K562 (cell line): ENCODE measurements around the gene CPSF6. TPM values are rescaled to one million over a fixed set of nuclear protein-coding genes. Genes with fewer than 3 reads are reported as not detected.

Experiments
- ATAC-seq: fragments of 200-7000 bp; cut with Tn5 transposase; 3 replicates; pipeline ENCODE4 v1.9.1; 2020; ENCODE audit warnings: moderate library complexity
- BruUV-seq: library from RNA; stranded (reverse); fragments of 400-500 nt; replicated peaks from 2 replicates; lab custom pipeline; 2021; lab: Mats Ljungman, UMichigan
- CTCF ChIA-PET: fragments of 300-600 bp; formaldehyde crosslinking; extraction: SDS; loops from one replicate; lab custom pipeline; 2021; ENCODE audit warnings: low intra/inter-chr PET ratio; lab: Yijun Ruan, JAX
- POLR2A ChIA-PET: fragments of 300-600, 350-650 bp; sonication (Branson Sonifier 250); formaldehyde crosslinking; extraction: SDS; loops from one replicate; lab custom pipeline; 2021; ENCODE audit warnings: antibody characterized with exemption, inconsistent platforms; lab: Yijun Ruan, JAX
- DNase-seq, 4 experiments: peaks; one replicate each; pipeline versions ENCODE4 v3.0.0 to v3.0.0-alpha.2; 2011 to 2018; ENCODE audit warnings: low spot score in 3 of 4, mixed read lengths in 3 of 4; ENCODE audit errors: extremely low read depth in 1 of 4
- FAIRE-seq: peaks from 2 replicates; lab custom pipeline; 2011; peaks lifted over from hg19 to GRCh38; lab: Jason Lieb, UNC
- H2AFZ ChIP-seq: 2 replicates; pipeline ENCODE4 v1.6.0; 2011; ENCODE audit warnings: low read depth, low read length, control low read depth, inconsistent platforms
- H3K27ac ChIP-seq: fragments of 200-600 bp; 3 replicates; pipeline ENCODE4 v1.8.0; 2011; ENCODE audit warnings: low read depth, mild to moderate bottlenecking, control low read depth, inconsistent platforms, low read length, moderate library complexity, mixed read lengths; ENCODE audit errors: extremely low read depth
- H3K27me3 ChIP-seq, 2 experiments: fragments of 300-600 bp in 1 of 2; 2 replicates in 1 of 2; 3 replicates in 1 of 2; pipeline versions ENCODE4 v1.6.0 to v1.8.0; 2011; ENCODE audit warnings: inconsistent platforms in 2 of 2, low read length in 2 of 2, mild to moderate bottlenecking in 1 of 2, mixed read lengths in 1 of 2, moderate library complexity in 1 of 2; ENCODE audit not compliant: control insufficient read depth in 2 of 2, insufficient read depth in 2 of 2
- H3K36me3 ChIP-seq: fragments of 300-600 bp; 3 replicates; pipeline ENCODE4 v1.8.0; 2011; ENCODE audit warnings: mild to moderate bottlenecking, low read length, inconsistent platforms; ENCODE audit not compliant: control insufficient read depth, insufficient read depth
- H3K4me1 ChIP-seq, 2 experiments: fragments of 200-600 bp in 1 of 2; replicated peaks in 1 of 2; 2 replicates in 1 of 2; 3 replicates in 1 of 2; pipeline versions ENCODE4 v1.5.1 to v1.8.0; 2011; ENCODE audit warnings: inconsistent platforms in 2 of 2, low read length in 2 of 2, mild to moderate bottlenecking in 1 of 2, mixed read lengths in 1 of 2, moderate library complexity in 1 of 2; ENCODE audit not compliant: control insufficient read depth in 2 of 2, insufficient read depth in 2 of 2
- H3K4me2 ChIP-seq: 2 replicates; pipeline ENCODE4 v1.6.1; 2011; ENCODE audit warnings: low read length, control low read depth, inconsistent platforms, mixed read lengths; ENCODE audit not compliant: insufficient read depth
- H3K4me3 ChIP-seq: fragments of 200-600 bp; sonication (generic), shearing (Covaris generic); 2 replicates; pipeline ENCODE4 v1.5.1; 2016; ENCODE audit warnings: control low read depth, inconsistent platforms
- H3K79me2 ChIP-seq: fragments of 200-600 bp; 3 replicates; pipeline ENCODE4 v1.8.0; 2011; ENCODE audit warnings: low read length, inconsistent platforms; ENCODE audit not compliant: control insufficient read depth, insufficient read depth
- H3K9ac ChIP-seq, 2 experiments: 2 replicates each; pipeline versions ENCODE4 v1.6.0 to v1.6.1; 2011; ENCODE audit warnings: low read depth in 2 of 2, low read length in 2 of 2, control low read depth in 1 of 2, inconsistent platforms in 1 of 2, mild to moderate bottlenecking in 1 of 2, mixed read lengths in 1 of 2; ENCODE audit not compliant: insufficient read depth in 1 of 2
- H3K9me1 ChIP-seq: one replicate; pipeline ENCODE4 v1.6.0; 2011; ENCODE audit warnings: inconsistent platforms, mild to moderate bottlenecking, low read length, moderate library complexity; ENCODE audit not compliant: control insufficient read depth, insufficient read depth
- H3K9me3 ChIP-seq: replicated peaks from 2 replicates; pipeline ENCODE4 v1.5.1; 2011; ENCODE audit warnings: low read depth, low read length, inconsistent platforms; ENCODE audit not compliant: control insufficient read depth, insufficient read depth
- H4K20me1 ChIP-seq: replicated peaks from 2 replicates; pipeline ENCODE4 v1.6.1; 2011; ENCODE audit warnings: low read length, inconsistent platforms, mixed read lengths; ENCODE audit not compliant: control insufficient read depth, insufficient read depth
- BDP1 ChIP-seq: IDR thresholded peaks from 3 replicates; pipeline ENCODE4 v1.6.1; 2011; ENCODE audit not compliant: insufficient read length, insufficient read depth
- DPF2 ChIP-seq: fragments of 450-650 bp; IDR thresholded peaks from 2 replicates; pipeline ENCODE4 v1.6.1; 2016
- EP400 ChIP-seq: fragments of 450-650 bp; IDR thresholded peaks from 2 replicates; pipeline ENCODE4 v1.6.1; 2017; ENCODE audit warnings: antibody characterized with exemption, mild to moderate bottlenecking, moderate library complexity
- JUND ChIP-seq, 2 experiments: IDR thresholded peaks; 2 replicates in 1 of 2; 3 replicates in 1 of 2; pipeline ENCODE4 v1.6.1; 2011; ENCODE audit warnings: borderline replicate concordance in 2 of 2, low read depth in 2 of 2, low read length in 2 of 2, improper control_type of control experiment in 1 of 2, missing biosample characterization in 1 of 2, missing genetic modification characterization in 1 of 2, missing genetic modification reagents in 1 of 2
- KLF6 ChIP-seq: fragments of 250-450 bp; sonication (Bioruptor Pico); IDR thresholded peaks from 2 replicates; pipeline ENCODE4 v1.4.0; 2020; ENCODE audit warnings: mild to moderate bottlenecking, moderate library complexity, borderline replicate concordance
- LEF1 ChIP-seq: fragments of 450-650 bp; IDR thresholded peaks from 2 replicates; pipeline ENCODE4 v1.6.1; 2016; ENCODE audit warnings: mild to moderate bottlenecking
- NELFE ChIP-seq: IDR thresholded peaks from 2 replicates; pipeline ENCODE4 v1.6.1; 2011; ENCODE audit warnings: mild to moderate bottlenecking; ENCODE audit not compliant: insufficient read depth, insufficient read length
- RBM34 ChIP-seq: fragments of 200-400 bp; formaldehyde crosslinking; IDR thresholded peaks from 2 replicates; pipeline ENCODE4 v1.6.1; 2018; ENCODE audit warnings: low read length, borderline replicate concordance; ENCODE audit not compliant: insufficient read depth
- SMARCE1 ChIP-seq: fragments of 450-650 bp; IDR thresholded peaks from 2 replicates; pipeline ENCODE4 v1.7.1; 2016; ENCODE audit warnings: mild to moderate bottlenecking
- SRF ChIP-seq, 2 experiments: fragments of 250-450, 450-650 bp in 1 of 2; sonication (Bioruptor Pico) in 1 of 2; sonication (generic) in 1 of 2; formaldehyde crosslinking; IDR thresholded peaks; 2 replicates each; pipeline versions ENCODE4 v1.5.0 to v1.5.1; 2020 to 2022; ENCODE audit warnings: mild to moderate bottlenecking in 1 of 2, missing genetic modification reagents in 1 of 2
- ZBTB17 ChIP-seq: fragments of 450-650 bp; formaldehyde crosslinking; IDR thresholded peaks from 2 replicates; pipeline ENCODE4 v1.4.0; 2020; ENCODE audit warnings: mild to moderate bottlenecking
- ZNF224 ChIP-seq: sonication (generic); formaldehyde crosslinking; IDR thresholded peaks from 2 replicates; pipeline ENCODE4 v1.8.0; 2022; ENCODE audit warnings: mild to moderate bottlenecking, missing genetic modification reagents
- ZNF707 ChIP-seq: fragments of 250-450 bp; sonication (Bioruptor Pico); conservative IDR thresholded peaks from 2 replicates; pipeline ENCODE4 v1.8.0; 2022; ENCODE audit warnings: inconsistent platforms, mild to moderate bottlenecking, moderate library complexity
- WGBS: fragments of 100-300 bp; shearing (Covaris generic); methylation state at CpG from one replicate; pipeline ENCODE4 v1.1.6; 2016; ENCODE audit warnings: low coverage, mixed read lengths; ENCODE audit not compliant: insufficient coverage; ENCODE audit errors: missing lambda C conversion rate; 5-methylcytosine and 5-hydroxymethylcytosine counted together
- in situ Hi-C: fragments of 300-500 bp; cut with MboI; formaldehyde crosslinking; loops from 4 replicates; pipeline ENCODE4 v1.15.0; 2018; ENCODE audit warnings: inconsistent platforms, mixed read lengths
- intact Hi-C: fragments of 100-400 bp; cut with micrococcal nuclease; formaldehyde crosslinking; loops from 2 replicates; pipeline ENCODE4 v1.14.2; 2022
- polyA plus RNA-seq, 8 experiments: library from polyadenylated mRNA; depleted of rRNA in 4 of 8; stranded (reverse) in 5 of 8; unstranded in 3 of 8; fragments of >200 nt; fragmentation: Nextera tagmentation in 2 of 8; fragmentation: Illumina TruSeq in 1 of 8; extraction: Ambion mirVana in 2 of 8; extraction: Trizol in 1 of 8; gene quantifications; 2 replicates each; pipeline versions ENCODE4 v1.2.1 to v1.2.3, GENCODE V29; 2011 to 2014; ENCODE audit warnings: inconsistent platforms in 1 of 8, missing spikeins in 1 of 8
- total RNA-seq, 7 experiments: library from RNA; depleted of rRNA in 6 of 7; stranded (reverse); fragments of >200 nt in 6 of 7; fragmentation: Illumina TruSeq in 2 of 7; extraction: Trizol in 2 of 7; gene quantifications; 2 replicates each; pipeline versions ENCODE4 v1.2.1 to v1.2.3, GENCODE V29; 2011 to 2021; ENCODE audit warnings: low replicate concordance in 1 of 7
- TF ChIP-seq, protein P1 (sequence below), 3 experiments: fragments of 200-800 bp in 1 of 3; sonication (Bioruptor generic) in 1 of 3; sonication (generic) in 1 of 3; formaldehyde crosslinking in 1 of 3; IDR thresholded peaks; 2 replicates each; pipeline versions ENCODE4 v1.6.1 to v1.8.0; 2016 to 2022; ENCODE audit warnings: mild to moderate bottlenecking in 2 of 3, missing compliant biosample characterization in 2 of 3, missing genetic modification characterization in 2 of 3, missing genetic modification reagents in 1 of 3

CPSF6 gene
- total and polyA plus RNA-seq, 9 of the 15 experiments (the other 6 are each of a cell fraction or from before 2014, with no cell fraction given) = 34.3 to 129 (median 77.8) TPM

DNA sequence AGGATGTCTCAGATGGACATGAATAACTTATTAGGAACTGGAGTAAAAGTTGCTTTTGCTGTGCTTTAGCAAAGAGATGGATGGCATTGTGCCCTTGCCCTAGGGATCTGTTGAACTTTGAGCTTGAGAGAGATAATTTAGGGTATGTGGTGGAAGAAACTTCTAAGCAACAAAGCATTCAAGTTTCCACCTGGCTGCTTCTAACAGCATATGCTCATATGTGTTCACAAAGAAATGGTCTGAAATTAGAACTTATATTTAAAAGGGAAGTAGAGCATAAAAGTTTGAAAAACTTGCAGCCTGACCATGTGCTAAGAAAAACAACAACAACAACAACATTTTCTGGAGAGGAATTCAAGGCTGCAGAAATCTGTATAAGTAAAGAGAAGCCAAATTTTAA lies 7.9 kb upstream of the CPSF6 start:
- H4K20me1 ChIP-seq = no peaks in the 10 kb centered on the region
- ATAC-seq (no peak), DNase-seq (no peak), FAIRE-seq (no peak)
- no peak overlapping the region for H3K4me3 ChIP-seq
- intact Hi-C loops (no loop called here), in situ Hi-C loops (no loop called here)
- H3K4me2 ChIP-seq = no peak overlapping the region
- H3K9me3 ChIP-seq = no peaks in the 10 kb centered on the region; the same call in 1 of the 2 replicates
- no peak overlapping the region for H3K9ac ChIP-seq
- no peak for TF ChIP-seq KLF6 (CRISPR knock-in tag)
- no peak for TF ChIP-seq SRF (CRISPR knock-in tag; IDR thresholded peaks at IDR 0.05)
- TF ChIP-seq NELFE = no peak
- no peaks in the 10 kb centered on the region for H3K79me2 ChIP-seq
- H2AFZ ChIP-seq = no peak overlapping the region
- ChIA-PET CTCF (no interaction called here), POLR2A (no interaction called here)
- no peak overlapping the region for H3K27ac ChIP-seq
- no peaks in the 10 kb centered on the region for H3K36me3 ChIP-seq
- H3K4me1 ChIP-seq = no peaks in the 10 kb centered on the region
- no TSS peak for BruUV-seq
- H3K9me1 ChIP-seq = no peaks in the 10 kb centered on the region
- no peaks in the 10 kb centered on the region for H3K27me3 ChIP-seq

DNA sequence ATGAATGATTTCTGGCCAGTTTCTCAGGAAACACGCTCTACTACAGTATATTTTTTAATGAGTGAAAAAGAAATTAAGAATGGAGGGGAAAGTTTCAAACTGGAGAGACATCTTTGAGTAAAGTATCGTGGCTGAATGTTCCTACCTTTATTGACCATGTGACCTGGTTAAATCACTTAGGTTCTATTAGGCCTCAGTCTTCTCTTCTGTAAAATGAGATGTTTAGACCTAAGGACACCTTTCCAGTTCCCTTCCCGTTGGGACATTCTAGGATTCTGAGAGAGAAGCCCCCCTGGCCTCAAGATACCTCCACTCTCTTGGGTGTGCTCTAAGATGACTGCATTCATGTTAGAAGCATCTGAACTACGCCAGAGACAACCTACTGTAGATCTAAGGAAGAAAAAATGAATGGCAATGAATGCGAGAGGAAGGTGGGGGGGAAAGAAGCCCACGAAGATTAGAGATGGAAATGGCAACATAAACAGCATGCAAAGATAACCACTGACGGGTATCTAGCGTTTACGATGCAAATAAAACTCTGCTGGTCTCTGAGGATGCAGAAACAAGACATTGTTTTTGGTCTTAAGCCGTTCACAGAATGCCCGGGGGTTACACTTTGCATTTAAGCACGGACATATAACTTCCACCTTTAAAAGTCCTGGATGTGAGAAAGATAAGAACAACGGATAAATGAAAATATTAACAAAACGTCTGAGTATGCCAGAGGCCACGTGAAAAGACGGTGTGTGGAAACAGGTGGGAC lies 599 bp upstream of the CPSF6 start:
- H2AFZ ChIP-seq = peak overlapping the region; percentile 100
- peak overlapping the region; percentile 85 for H3K4me2 ChIP-seq
- DNase-seq = no peak
- H3K27ac ChIP-seq = peak overlapping the region; percentile 52
- peak overlapping the region; percentile 53 to 65; a peak in 3 of 4 replicates for H3K9ac ChIP-seq
- H3K9me3 ChIP-seq = no peaks in the 10 kb centered on the region
- FAIRE-seq = no peak
- no peak for ATAC-seq
- H3K4me1 ChIP-seq = peaks cover 5 to 23% of the 10 kb centered on the region in 2 experiments; a peak in 3 of 5 replicates
- WGBS = 14% methylated on average over 16 of the region's 16 CpGs
- peaks cover 50% of the 10 kb centered on the region for H3K79me2 ChIP-seq
- BruUV-seq = TSS peak; percentile 93
- H3K4me3 ChIP-seq = peak overlapping the region; percentile 74
- POLR2A ChIA-PET = interaction anchor here (0.6 kb wide), 1 partner anchor 326 kb away, joined by 3 read pairs; no protein-coding TSS in a partner anchor
- peaks cover 12% of the 10 kb centered on the region; the same call in 1 of the 3 replicates for H3K36me3 ChIP-seq
- intact Hi-C loops = no loop called here
- no peaks in the 10 kb centered on the region for H3K9me1 ChIP-seq
- CTCF ChIA-PET = no interaction called here
- peaks cover 15% of the 10 kb centered on the region; the same call in 1 of the 2 replicates for H4K20me1 ChIP-seq
- in situ Hi-C loops = no loop called here
- no peaks in the 10 kb centered on the region for H3K27me3 ChIP-seq
- TF ChIP-seq ZNF707 (CRISPR knock-in tag) (no peak), ZNF224 (CRISPR knock-in tag) (peak; percentile 35; the same call in 1 of the 2 replicates), LEF1 (0 out of 2 replicates have a peak, but pooled peaks have one; percentile 21), SMARCE1 (0 out of 2 replicates have a peak, but pooled peaks have one; percentile 27), JUND (IDR thresholded peaks at IDR 0.05; ENCODE audit: borderline replicate concordance, low read depth, low read length) (no peak), JUND (tag; IDR thresholded peaks at IDR 0.05; ENCODE audit: borderline replicate concordance, low read depth, low read length) (no peak), DPF2 (peak; percentile 40; the same call in 1 of the 2 replicates), ZBTB17 (0 out of 2 replicates have a peak, but pooled peaks have one; percentile 23), EP400 (0 out of 2 replicates have a peak, but pooled peaks have one; percentile 25), RBM34 (no peak), BDP1 (no peak)
- TF ChIP-seq, protein P1, sequence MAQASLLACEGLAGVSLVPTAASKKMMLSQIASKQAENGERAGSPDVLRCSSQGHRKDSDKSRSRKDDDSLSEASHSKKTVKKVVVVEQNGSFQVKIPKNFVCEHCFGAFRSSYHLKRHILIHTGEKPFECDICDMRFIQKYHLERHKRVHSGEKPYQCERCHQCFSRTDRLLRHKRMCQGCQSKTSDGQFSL (CRISPR knock-in tag; IDR thresholded peaks at IDR 0.05) = 0 out of 2 replicates have a peak, but pooled peaks have one; percentile 45
- TF ChIP-seq, protein P1 (tag; IDR thresholded peaks at IDR 0.05) = no peak
